Body of pancreas (tissue), 4 donors: ENCODE results near the gene SUPT3H.

Experiments
- CTCF ChIP-seq, 7 experiments: fragments of 450-650 bp in 4 of 7; fragments of 200-600 bp in 3 of 7; sonication (generic) in 3 of 7; IDR thresholded peaks; one replicate each; pipeline ENCODE4 v1.5.1; 2016 to 2019; ENCODE audit warnings: antibody characterized with exemption in 7 of 7
- POLR2A ChIP-seq, 3 donors: fragments of 450-650 bp; IDR thresholded peaks; one replicate each; pipeline ENCODE4 v1.6.1; 2016; ENCODE audit warnings: antibody characterized with exemption in 3 of 3, mild to moderate bottlenecking in 2 of 3

DNA sequence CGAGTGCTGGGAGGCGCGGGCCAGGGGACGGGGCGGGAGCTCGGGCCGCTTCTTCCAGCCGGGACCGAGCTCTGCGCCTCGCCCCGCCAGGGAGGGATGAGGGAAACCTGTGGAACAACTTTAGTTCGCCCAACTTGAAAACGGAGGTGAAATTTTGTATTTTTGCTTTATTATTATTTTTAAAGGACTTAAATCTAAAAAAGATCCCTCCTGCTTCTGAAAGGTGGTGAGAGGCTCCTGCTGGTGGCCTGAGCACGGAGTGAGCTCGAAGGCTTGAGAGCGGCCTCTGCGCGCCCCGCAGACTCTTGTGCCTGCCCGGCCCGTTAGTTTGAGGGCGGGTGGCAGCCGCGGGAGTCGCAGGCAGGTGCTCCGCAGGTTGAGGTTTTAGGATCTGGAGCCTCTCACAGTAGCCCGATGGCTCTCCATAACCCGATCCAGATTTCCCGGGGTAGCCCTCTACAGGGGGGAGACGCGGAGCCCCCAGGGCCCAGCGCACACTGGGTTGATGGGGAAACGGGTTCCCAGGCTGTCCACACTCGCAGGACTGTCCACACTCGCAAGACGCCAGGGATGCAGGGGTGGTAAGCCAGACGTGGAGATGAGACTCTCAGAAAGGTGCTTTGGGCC lies 46.2 kb upstream of the SUPT3H start:
- TF ChIP-seq CTCF (IDR thresholded peaks at IDR 0.05) (no peak), POLR2A (IDR thresholded peaks at IDR 0.05) (no peak)
